Stimulated activated CD8-positive, alpha-beta memory T cell treated with anti-CD3 and anti-CD28 coated beads, Interleukin-15, amount 100 ng/mL, for 48 hours (primary cell): ENCODE data around the gene ABHD15.

Experiments
- DNase-seq, 2 donors: peaks; one replicate each; pipeline ENCODE4 v3.0.0-alpha.2; 2020; ENCODE audit warnings: low read depth in 2 of 2

Gene ABHD15, protein sequence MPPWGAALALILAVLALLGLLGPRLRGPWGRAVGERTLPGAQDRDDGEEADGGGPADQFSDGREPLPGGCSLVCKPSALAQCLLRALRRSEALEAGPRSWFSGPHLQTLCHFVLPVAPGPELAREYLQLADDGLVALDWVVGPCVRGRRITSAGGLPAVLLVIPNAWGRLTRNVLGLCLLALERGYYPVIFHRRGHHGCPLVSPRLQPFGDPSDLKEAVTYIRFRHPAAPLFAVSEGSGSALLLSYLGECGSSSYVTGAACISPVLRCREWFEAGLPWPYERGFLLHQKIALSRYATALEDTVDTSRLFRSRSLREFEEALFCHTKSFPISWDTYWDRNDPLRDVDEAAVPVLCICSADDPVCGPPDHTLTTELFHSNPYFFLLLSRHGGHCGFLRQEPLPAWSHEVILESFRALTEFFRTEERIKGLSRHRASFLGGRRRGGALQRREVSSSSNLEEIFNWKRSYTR

DNA sequence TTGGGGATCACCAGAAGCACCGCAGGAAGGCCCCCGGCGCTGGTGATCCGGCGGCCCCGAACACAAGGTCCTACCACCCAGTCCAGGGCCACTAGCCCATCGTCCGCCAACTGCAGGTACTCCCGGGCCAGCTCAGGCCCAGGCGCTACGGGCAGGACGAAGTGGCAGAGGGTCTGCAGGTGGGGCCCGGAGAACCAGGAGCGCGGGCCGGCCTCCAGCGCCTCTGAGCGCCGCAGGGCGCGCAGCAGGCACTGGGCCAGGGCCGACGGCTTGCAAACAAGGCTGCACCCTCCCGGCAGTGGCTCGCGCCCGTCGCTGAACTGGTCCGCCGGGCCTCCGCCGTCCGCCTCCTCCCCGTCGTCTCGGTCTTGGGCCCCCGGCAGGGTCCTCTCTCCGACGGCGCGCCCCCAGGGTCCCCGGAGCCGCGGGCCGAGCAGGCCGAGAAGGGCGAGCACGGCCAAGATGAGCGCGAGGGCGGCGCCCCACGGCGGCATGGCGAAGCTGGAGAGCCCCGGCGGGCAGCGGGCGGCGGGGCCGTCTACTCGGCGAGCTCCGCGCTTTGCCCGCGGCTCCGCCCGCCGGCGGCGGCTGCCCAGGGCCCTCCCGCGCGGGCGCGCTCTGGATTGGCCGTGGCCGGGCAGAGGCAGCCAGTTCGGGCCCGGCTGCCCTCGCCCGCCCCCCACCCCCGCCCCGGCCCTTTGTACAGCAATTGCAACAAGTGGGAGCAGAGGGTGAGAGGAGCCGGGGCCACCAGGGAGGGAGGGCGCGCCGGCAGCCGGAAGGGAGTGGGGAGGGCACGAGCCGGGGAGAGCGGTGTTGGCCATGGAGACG lies at the start of gene ABHD15:
ABHD15 (minus strand) TSS at position 565 of the 831 bp plus-strand sequence; CDS start at position 494, 71 bp downstream.
- DNase-seq, result peak; percentile 41 to 64

DNA sequence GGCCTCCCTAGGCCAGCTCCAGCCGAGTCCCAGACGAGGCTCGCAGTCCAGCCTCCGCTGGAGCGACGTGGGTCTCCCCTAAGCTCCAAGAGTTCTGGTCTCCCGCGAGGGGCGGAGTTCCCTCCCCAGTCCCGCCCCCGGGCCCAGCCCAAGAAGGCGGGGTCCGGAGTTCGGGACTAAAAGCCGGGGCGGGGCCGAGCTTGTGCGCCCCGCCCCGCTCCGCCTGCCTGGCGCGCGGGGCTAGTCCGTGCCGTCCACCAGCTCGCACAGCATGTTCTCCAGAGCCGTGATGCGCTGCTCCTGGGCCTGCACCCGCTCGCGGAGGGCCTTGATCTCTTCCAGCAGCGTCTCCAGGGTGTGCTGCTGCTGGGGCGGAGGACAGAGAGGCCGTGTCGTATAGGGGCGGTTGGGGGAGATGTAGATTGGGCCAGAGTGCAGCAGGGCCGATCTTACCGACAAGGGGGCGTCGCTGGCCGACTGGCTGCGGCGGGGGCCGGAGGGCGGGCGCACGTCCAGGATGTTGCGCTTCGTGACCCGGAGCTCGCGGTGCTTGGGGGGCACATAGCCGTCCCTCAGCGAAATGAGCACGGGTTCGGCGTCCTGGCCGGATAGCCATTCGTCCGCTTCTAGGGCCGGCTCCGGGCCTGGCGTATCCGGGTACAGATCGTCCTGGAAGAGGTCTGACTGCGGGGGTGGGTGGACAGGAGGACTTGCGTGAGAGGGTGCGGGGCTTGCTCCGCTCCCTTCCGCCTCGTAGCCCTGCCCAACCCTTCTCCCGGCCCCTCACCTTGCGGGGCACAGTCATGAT lies 48.9 kb upstream of the ABHD15 start:
- peak; percentile 75 to 81 for DNase-seq

DNA sequence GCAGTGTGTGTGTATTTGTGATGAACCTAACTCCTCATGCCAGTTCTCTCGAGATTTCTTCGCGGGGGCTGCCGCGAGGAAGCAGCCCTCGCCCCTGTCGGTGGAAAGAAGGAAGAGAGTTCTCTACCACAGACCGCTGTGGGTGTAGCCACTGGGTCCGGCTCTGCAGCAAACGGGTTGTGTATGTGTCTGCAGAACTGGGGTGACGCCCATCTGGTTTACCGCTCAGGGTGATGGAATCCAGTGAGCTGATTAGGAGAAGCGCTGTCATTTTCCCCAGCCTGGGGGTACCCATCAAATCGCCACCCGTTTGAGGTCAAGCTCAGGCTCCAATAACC lies 48.2 kb upstream of the ABHD15 start:
- peak; percentile 54 to 63 for DNase-seq

DNA sequence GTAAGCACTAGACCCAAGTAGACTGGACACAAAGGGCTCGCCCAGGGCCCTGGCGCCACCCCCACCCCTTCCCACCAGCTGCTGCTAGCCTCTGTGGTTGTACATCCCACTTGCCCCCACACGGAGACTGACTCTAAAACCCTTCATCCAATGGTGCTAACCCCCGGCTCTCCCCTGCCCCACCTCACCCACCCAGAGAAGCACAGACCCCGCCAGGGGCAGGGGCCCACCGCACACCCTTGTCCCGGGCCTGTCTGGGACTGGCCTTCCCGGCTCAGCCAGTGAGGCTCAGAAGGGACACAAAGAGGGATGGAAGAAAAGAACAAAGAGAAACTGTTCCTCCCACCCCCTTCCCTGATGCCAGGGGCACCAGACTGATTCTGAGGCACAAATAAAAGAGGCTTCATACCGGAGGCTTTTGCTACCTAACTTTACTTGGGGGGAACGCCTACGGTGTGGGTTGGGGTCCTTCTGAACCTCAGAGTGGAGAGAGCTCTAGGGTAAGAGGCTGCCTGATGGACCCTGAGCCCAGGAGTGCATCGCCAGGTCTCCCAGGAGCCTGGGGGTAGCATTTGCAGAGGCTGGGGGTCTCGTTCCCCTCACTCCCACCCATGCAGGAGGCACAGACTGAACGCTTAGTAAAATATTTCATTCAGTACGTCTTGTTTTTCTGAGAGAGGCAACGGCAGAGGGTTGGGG lies 47.7 kb upstream of the ABHD15 start:
- no peak for DNase-seq

DNA sequence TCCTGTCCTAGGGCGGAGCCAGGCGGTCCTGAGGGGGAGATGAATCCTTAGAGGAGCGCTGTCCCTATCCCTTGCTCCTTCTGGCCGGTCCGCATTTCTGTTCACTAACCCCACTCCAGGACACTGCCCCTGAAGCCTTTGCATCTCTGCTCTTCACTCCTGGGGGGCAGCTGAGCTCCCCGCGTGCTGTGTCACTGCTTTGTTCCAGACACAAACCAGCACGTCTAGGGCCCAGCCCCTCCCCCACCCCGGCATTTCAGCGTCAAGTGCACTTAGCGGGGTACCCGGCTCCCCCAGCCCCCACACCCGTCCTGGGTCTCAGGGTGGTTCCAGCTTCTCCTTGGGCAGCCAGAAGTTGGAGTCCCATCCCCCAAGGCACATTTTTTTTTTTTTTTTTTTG lies 47.0 kb upstream of the ABHD15 start:
- DNase-seq, result no peak

DNA sequence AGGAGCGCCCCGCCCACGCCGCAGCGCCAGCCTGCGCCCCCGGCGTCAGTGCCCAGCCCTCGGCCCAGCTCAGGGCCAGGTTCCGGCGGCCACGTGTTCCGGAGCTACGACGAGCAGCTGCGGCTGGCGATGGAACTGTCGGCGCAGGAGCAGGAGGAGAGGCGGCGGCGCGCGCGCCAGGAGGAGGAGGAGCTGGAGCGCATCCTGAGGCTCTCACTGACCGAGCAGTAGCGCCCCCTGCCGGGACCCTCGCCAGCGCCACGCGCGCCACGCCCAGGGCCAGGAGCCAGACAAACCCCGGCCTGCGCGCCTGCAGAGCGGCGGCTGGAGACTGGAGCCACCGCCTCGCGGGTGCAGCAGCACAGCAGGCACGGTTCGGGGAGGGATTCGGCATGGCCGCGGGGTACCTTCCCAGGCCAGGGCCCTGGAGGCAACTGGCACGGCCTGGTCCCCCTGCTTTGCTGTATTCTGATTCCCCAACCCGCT lies 46.6 kb upstream of the ABHD15 start:
- peak; percentile 90 to 92 for DNase-seq

DNA sequence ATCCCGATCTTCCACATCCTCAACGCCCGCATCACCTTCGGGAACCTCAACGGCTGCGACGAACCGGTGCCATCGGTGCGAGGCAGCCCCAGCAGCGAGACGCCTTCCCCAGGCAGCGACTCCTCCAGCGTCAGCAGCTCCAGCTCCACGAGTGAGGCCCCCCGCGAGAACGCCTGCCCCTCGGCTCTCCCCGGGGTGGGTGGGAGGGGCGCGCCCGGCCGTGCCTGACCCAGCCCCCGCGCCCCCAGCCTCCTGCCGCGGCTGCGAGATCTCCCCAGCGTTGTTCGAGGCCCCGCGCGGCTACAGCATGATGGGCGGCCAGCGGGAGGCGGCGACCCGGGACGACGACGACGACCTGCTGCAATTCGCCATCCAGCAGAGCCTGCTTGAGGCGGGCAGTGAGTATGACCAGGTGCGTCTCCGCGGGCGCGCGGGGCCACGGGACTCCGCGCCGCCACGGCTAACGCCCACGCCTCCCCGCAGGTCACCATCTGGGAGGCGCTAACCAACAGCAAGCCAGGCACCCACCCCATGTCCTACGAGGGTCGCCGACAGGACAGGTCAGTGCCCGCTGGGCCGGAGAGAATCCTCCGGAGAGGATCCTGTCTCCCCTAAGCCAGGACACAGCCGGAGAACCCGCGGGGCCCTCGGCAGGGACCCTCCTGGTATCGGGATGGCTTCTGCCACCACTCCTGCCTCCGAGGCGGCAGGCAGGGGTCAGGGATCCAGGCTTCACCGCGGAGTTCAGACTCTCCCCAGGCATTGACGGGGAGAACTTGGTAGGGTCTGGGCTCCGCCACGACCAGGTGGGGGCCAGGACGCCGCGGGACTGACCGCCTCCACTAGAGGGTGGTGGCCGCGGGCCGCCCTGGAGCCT lies 45.8 kb upstream of the ABHD15 start:
- DNase-seq, result no peak

DNA sequence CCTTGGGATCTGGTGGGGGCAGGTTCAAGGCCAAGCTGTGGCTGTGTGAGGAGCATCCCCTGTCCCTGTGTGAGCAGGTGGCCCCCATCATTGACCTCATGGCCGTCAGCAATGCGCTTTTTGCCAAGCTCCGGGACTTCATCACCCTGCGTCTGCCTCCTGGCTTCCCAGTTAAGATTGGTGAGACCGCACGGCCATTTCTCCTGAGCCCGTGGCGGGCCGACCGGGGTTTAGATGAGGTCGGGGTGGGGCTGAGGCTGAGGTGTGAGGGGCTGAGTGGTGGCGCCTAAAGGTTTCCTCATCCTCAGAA lies 45.2 kb upstream of the ABHD15 start:
- DNase-seq, result no peak

DNA sequence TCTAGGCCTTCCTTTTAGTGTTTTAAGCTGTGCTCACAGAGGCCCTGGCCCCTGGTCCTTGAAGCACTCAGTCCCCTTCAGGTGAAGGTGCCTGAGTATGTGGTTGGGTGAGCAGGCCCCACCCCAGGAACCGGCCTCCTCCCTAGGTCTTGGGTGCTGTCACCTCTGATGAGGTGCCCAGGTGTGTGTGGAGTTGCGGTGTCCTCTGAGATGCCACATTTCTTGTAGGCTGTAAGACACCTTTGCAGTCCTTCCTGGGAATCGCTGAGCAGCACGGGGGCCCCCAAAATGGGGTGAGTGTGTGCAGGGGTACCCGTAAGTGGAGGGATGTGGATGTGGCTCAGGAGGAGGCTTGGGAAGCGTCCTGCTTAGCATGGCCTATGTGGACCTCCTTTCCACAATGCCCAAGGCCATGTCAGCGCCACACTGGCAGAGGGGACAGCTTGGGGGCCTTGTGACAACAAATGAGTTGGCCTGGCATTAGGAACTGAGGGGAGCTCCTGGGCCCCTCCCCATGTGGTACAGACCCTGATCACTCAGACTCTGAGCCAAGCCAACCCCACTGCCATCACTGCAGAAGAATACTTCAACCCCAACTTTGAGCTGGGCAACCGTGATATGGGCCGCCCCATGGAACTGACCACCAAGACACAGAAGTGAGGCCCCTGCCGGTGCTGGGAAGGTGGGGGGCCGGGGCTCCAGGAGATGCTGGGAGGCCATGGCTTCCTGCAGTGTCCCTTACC lies 44.7 kb upstream of the ABHD15 start:
- DNase-seq, result no peak

DNA sequence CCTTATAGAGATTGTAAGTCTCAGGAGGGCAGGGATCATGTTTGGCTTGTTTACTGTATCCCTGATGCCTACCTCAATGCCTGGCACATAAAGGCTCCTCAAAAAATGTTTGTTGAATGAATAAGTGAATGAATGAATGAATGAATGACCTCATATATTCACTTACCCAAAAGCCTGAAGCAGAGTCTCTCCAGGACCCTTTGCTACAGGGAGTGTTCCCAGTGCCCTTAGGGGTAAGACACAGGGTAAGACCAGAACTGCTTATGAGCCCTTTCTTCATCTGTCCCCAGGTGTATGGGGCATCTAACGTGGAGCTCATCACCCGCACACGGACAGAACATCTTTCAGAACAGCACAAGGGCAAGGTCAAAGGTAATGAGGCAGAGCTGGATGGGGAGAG lies 43.6 kb upstream of the ABHD15 start:
- no peak for DNase-seq

DNA sequence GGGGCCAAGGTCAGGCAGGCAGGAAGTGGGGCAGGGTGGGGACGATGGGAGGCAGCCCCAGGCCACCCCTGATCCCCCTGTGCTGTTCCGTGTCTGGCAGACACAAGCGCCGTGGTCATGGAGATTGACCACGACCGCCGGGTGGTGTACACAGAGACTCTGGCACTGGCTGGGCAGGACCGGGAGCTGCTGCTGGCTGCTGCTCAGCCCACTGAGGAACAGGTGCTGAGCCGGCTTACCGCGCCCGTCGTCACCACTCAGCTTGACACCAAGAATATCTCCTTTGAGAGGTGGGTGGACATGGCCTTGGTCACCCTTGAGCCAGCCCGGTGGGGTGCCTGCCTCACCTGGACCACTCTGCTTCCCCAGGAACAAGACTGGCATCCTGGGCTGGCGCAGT lies 42.1 kb upstream of the ABHD15 start:
- DNase-seq, result no peak

DNA sequence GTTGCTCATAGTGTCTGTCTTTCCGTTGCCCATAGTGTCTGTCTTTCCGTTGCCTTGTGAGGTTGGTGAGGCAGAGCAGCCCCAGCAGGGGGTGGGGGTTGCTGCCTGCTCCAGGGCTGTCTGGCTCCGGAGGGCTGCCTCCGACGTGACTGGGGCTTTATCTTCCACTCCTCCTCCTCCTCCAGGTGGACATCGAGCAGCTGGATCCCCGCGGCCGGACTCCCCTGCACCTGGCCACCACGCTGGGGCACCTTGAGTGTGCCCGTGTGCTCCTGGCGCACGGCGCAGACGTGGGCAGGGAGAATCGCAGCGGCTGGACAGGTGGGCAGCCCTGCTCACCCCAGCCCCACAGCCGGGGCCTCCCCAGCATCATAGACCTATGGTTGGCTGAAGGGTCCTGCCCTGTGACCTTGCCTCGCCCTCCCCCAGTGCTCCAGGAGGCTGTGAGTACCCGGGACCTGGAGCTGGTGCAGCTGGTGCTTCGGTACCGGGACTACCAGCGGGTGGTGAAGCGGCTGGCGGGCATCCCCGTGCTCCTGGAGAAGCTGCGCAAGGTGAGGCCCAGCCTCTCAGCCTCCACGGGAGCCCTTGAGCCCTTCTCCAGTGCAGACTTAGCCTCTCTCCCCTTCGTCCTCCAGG lies 40.8 kb upstream of the ABHD15 start:
- no peak for DNase-seq

DNA sequence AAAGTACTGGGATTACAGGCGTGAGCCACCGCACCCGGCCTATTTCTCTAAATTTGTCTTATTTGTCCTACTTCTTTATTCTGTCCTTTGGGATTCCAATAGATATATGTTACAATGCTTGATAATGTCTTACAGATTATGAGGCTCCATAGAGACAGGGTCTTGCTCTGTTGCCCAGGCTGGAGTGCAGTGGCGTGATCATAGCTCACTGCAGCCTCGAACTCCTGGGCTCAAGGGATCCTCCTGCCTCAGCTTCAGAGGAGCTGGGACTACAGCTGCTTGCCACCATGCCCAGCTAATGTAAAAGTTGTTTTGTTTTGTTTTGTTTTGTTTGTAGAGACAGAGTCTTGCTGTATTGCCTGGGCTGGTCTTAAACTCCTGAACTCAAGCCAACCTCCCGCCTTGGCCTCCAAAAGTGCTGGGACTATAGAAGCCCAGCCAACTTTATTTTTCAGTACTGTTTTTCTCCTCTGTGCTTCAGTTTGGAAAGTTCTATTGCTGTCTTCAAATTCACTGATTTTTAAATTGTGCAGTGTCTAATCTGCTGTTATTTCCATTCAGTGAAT lies 36.4 kb upstream of the ABHD15 start:
- no peak for DNase-seq

DNA sequence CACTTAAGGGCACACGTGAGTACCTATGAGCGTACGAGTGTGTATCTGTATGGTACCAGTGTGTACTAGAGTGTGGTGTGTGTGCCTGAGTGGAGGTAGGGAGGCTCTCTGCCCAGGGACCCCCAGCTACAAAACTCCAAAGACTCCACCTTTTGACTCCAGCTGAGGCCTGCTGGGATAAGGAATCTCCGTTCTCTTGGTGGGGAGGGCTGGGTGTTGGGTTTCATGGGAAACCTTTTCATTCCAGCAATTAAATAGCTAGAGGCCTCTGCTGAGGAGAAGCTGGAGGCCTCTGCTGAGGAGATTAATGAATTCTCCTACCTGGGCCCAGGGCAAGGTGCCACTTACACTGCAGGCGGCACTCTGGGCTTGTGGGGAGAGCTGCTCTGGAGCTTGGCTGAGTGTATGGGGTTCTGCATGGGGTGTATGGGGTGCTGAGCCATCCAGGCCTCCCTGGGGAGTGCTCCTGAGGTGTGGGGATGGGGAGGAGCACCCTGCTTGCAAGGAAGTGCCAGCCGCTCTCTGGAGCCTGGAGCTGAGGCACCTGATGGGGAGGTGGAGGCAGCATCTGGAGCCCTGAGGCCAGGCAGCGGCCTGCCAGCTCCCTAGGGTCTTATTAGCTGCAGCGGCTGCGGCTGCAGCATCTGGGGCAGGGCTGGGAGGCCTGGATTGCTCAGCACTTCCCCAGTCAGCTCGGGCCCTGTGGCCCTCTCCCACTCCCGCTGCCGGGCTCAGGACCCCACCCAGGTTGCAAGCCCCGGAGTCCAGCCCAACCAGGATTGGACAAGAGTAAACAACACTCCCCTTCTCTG lies 30.7 kb upstream of the ABHD15 start:
- no peak for DNase-seq

DNA sequence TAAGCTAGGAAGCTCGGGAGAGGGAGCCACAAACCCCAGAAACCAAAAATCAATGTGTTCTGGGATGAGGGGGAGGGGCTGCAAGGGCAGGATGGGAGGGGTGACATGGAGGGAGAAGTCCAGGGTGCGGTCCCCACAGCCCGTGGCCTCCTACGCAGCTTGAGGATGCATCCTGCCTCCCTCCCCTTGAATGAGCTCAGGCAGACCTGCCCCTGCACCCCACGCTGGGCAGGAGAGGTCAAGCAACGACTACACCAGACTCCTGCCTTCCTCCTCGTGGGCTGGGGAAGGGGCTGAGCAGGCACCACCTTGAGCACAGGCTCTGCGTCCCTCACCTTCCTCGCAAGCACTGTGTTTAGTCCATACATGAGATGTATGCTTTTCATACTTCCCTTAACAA lies 30.0 kb upstream of the ABHD15 start:
- DNase-seq, result no peak

DNA sequence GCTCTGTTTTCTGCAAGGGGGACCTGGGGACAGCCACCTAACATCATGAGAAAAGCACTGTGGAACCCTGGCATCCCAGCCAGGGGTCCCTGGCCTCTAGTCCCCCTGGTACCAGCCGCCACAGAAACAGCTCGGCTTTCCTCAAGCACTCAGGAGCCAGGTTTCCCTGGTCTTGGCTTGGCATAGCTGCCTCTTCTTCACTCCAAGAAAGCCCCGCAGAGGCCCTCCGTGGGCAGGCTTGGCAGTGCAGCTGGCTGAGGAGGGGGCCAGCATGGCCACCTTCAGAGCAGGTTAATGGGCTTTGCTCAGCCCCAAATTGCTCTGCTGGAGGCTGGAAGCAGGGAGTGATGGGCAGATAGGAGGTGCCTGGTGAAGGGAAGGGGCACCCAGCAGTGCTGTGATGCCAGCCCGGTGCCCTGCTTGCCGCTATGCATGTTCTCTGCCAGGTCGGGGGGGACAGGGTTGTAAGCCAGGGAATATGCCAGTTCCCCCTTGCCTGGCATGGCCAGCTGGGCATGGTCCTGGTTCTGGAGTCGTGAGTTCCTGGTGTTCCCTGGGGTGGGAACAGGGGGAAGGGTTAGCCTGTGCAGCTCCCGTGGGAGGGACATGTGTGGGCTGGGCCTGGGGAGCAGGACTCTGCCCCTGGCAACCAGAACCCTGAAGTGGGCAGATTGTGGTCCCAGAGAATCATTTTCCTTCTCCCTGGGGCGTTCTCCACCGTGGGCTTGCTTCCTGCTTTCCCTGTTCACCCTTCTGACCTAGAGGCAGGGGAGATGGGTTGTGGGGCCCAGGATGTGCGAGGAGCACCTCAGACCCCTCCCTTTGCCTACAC lies 29.3 kb upstream of the ABHD15 start:
- DNase-seq, result no peak
